HG03108 (cell line): ENCODE data around the gene ESYT1.

Source experiments
- ATAC-seq: cut with Tn5 transposase; IDR thresholded peaks from one replicate; pipeline ENCODE4 v1.9.1; 2021; ENCODE audit warnings: moderate library complexity; ENCODE audit not compliant: unreplicated experiment

Gene ESYT1

DNA sequence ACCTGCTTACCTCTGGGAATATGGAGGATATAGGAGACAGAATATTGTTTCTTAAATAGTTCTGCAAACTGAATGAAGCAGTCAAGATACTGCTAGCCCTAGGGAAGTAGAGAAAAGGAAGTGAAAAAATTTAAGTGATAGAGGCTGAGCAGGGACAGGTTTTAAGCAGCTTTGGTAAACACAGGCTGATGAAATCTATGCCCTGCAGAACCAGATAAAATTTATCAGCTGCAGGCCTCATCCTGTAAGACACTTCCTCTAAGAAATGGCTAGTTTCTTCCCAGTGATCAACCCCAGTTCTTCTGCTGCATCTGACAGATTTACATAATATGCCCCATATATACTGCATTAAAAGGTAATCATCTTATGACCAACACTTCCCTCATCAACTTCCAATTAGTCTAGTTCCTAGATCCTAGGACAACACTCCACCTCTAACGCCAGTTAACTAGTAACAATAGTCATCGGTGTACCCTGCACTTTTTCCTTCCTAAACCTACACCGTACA lies 1.3 kb upstream of the ESYT1 start:
- no peak for ATAC-seq

DNA sequence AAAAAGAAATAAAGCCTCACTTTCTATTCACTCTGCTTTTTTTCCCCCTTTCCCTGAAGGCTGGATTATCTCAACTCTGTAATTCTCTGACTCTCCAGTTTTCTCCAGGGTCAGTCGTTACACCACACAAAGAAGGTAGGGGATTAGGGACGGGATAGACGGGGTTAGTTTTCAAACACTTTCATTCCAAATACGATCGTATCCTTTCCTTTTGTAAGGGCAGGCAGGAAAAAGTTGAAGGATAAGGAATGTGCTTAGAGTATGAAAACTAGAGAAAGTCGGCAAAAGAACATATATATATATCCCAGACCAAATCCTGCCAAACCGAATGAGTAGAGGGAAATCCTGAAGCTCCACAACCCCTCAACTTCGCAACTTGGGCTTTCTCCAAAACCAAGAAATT lies 581 bp upstream of the ESYT1 start:
- ATAC-seq = no peak

DNA sequence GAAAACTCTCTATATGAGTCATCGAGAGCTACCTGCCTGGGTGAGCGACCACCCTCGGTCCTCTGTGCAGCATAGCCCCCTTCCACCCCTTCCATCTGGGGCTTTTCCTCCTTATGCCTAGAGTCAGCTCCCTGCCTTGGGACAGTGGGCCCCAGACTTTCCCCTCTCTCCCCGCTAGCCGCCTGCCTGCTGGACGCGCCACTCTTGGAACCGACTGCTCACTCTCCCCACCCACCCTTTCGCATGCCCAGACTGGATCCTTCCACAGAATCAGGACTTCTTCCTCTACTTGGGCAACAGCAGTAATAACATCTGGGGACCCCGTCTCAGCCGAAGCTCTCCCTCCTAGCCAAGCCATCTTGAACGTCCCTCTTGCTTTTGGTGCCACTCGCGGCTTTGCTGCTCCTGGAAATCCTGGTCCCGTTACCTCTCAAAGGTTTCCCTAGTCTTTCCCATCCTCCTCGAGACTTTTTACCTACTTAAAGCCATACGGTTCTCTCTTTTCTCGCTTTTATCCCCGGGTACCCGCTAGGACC lies 671 bp downstream of the ESYT1 start:
- no peak for ATAC-seq

DNA sequence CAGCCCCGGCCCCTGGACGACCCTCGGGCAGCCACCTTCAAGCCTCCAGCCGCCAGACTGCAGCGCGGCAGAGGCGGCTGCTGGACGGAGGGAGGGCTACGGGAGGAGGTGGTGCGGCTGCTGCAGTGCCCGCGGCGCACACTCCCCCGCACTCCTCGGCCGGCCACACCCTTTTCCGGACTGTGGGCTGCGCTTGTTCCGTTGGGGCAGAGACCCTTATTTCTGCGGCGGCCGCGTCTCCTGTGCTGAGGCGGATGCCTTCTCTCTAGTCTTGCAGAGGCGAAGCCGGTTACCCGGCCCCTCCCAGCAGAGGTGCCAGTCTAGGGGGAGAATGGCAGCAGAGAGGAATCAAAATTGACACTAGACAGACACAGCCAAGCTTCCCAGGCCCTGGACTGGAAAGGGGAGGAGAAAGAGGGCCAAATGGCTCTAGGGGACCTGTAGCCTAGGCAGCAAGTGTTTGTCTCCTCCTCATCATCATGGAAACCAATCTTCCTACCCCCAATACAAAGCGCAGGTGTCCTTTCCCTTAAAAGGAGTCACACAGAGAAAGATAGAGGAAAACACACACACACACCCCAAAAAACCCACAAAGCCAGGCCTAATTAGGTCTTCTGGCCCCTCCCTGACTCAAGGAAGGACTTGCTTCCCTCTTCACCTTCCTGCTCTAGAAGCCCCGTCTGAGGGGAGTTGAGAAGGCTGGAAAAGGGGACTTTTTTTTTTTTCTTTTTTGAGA lies 1.3 kb downstream of the ESYT1 start:
- no peak for ATAC-seq

DNA sequence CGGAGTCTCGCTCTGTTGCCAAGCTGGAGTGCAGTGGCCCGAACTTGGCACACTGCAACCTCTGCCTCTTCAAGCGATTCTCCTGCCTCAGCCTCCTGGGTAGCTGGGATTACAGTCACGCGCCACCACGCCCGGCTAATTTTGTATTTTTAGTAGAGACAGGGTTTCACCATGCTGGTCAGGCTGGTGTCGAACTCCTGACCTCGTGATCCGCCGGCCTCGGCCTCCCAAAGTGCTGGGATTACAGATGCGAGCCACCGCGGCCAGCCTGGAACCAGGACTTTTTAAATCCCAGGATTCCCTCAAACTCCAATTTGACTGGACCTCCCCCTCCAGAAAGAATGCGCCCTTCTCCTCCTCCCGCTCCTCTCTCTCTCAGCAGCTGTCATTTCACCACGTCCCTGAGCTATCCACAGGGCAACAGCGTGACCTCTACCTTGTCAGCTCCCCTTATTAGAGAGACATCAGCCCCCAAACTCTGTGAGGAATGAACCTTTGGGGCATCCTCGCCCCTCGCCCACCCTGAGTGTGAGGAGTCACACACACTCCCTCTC lies 2.0 kb downstream of the ESYT1 start:
- no peak for ATAC-seq

DNA sequence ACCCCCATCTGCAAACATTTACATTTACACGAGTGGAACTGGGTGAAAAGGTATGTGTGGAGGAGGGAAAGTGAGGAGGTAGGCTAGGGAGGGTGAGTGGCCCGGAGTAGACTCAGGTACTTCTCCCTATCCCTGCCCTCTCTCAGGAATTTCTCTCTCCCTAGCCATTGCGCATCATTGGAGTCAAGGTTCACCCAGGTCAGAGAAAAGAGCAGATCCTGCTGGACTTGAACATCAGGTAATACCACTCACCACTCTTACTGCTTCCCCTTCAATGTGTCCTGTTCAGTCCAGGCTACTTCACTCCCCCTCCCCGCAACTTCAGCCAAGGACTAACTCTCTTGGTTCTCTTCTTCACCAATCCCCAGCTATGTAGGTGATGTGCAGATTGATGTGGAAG lies 2.8 kb downstream of the ESYT1 start:
- ATAC-seq = no peak

DNA sequence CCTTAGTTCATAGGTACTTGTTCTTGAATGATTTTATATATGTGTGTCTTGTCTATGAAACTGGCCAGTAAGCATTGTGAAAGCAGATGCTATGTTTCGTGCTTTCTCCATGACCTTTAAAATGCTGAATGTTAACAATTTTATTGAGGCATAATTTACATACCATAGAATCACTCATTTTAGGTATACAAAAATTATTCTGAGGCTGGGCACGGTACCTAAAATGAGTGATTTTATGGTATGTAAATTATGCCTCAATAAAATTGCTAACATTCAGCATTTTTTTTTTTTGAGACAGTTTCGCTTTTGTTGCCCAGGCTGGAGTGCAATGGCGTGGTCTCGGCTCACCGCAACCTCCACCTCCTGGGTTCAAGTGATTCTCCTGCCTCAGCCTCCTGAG lies 6.8 kb downstream of the ESYT1 start:
- ATAC-seq = no peak

DNA sequence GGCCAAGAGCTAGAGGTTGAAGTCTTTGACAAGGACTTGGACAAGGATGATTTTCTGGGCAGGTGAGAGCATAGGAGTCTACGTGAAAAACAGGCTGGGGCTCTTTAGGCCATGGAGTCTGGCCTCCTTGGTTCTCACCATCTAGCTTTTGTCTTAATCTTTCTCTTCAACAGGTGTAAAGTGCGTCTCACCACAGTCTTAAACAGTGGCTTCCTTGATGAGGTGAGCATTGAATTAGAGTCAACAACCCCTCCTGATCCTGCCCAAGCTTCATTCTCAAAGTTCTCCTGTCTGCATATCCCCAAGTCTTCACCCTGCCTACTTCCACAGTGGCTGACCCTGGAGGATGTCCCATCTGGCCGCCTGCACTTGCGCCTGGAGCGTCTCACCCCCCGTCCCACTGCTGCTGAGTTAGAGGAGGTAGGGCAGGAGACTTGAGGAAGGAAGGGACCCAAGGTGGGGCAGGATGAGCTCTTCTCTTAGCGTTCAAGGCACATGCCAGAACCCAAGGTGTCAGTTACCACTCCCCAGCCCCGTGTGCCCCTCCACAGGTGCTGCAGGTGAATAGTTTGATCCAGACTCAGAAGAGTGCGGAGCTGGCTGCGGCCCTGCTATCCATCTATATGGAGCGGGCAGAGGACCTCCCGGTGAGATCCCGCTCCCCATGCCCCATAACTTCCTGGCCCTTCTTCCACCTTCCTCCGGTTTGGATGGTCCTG lies 9.9 kb downstream of the ESYT1 start:
- ATAC-seq = no peak

DNA sequence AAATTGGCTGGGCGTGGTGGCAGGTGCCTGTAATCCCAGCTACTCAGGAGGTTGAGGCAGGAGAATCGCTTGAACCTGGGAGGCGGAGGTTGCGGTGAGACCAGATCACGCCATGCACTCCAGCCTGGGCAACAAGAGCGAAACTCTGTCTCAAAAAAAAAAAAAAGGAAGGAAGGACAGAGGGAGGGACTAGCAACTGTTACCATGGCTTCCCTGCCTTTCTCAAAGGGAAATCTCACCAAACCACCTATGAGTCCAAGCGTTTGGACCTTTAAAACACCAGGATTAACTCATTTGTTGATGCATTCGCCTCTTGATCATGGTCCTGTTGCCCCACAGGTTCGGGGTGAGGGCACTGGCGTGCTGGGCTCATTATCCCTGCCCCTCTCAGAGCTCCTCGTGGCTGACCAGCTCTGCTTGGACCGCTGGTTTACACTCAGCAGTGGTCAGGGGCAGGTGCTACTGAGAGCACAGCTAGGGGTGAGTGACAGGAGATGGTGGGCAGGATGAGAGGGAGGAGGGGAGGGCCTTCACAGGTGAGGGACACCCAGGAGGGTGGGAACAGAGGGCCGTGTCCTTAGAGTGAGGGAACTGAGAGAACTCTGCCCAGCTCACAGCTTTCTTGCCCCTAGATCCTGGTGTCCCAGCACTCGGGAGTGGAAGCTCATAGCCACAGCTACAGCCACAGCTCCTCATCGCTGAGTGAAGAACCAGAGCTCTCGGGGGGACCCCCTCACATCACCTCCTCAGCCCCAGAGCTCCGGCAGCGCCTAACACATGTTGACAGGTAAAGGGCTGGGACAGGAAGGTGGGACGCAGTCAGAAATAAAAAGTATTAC lies 14.1 kb downstream of the ESYT1 start:
- no peak for ATAC-seq

DNA sequence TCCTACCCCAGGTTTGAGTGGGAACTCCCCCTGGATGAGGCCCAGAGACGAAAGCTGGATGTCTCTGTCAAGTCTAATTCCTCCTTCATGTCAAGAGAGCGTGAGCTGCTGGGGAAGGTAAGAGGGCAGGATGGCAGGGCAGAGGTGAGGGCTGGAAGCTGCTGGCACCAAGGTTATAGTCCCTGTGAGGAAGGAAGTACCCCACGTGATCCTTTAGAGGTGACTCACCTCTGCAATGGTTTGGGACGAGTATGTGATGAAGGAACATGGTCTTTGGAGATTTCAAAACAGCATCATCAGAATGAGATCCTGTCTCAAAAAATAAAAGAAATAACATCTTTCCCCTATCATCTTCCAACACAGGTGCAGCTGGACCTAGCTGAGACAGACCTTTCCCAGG lies 15.2 kb downstream of the ESYT1 start:
- ATAC-seq = no peak

DNA sequence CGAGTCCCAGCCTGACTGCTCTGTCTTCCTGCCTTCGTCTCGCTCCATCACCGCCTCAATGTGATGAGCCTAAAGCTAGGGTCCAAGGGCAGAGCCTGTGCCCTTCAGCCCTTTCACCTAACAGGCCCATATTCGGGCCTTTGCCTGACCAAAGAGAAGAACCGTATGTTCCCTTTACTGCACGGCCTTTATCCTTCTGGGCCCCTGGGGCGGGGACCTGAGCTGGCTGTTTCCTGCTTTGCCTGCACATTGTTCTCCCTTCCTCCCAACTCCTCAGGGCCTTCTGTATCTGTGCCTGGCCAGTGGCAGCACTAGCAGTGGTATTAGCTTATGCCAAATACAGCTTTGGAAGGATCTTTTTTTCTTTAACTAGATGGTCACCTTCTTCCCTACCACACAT lies 15.8 kb downstream of the ESYT1 start:
- no peak for ATAC-seq

DNA sequence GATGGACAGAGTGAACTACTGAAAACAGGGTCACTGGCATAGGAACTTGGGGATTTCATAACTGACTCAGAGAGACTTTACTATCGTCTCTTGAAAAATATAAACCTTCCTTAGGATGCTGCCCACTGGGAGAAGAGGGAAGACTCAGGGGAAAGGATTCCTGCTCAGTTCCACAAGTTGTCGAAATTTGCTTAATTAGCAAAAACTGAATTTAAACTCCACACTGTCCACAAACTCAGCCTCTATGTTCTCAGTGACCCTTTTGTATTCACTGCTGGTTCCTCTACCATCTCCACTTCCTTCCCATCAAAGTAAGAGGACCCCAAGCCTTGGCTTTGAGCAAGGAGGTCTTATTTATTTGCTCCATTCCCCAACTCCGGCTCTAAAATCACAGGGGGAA lies 17.1 kb downstream of the ESYT1 start:
- no peak for ATAC-seq

DNA sequence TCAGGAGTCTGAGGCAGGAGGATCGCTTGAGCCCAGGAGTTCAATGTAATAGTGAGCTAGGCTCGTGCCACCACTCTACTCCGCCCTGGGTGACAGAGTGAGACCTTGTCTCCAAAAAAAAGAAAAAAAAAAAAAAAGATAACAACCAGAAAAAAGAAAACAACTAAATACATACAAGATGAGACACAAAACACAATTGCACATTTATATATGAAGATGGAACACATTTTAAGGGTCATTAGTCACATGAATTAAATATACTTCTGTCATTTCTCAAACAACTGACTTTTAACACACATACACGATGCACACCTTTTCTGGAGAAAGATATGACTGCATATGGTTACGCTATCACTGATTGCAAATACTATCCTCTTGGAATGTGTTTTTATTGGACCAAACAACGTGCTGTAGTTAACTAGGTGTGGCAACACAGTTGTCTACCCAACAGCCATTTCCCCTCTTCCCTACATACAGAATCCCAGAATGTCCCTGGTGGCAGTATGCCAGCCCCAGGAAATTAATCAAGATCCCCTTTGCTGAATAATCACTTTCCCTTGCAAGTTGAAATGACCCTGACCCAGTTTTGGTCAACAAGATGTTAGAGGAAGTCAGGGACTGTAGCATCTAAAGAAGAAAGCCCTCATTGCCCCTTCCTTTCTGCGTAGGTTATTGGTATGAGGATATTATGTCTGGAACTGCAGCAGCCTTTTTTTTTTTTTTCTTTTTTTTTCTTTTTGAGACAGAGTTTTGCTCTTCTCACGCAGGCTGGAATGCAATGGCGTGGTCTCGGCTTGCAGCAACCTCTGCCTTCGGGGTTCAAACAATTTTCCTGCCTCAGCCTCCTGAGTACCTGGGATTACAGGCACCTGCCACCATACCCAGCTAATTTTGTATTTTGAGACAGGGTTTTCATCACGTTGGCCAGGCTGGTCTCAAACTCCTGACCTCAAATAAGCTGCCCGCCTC lies 18.7 kb downstream of the ESYT1 start:
- ATAC-seq = no peak

DNA sequence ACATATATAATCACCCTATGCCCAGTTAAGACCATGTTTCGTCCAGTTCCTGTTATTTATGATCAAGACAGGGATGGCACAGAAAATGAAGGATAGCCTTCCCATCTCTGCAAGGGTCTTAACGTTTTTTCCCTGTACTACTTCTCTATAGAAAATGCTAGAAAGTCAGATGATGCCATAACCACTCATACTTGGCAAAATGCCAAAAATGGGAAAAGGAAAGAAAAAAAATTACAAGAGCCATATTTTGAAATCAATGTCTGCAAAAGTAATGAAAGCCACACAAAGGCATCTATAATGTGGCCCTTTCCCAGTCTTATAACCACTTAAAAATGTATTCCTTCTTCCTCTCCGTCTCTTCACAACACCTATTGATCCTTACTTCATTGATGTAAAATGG lies 22.5 kb downstream of the ESYT1 start:
- no peak for ATAC-seq

DNA sequence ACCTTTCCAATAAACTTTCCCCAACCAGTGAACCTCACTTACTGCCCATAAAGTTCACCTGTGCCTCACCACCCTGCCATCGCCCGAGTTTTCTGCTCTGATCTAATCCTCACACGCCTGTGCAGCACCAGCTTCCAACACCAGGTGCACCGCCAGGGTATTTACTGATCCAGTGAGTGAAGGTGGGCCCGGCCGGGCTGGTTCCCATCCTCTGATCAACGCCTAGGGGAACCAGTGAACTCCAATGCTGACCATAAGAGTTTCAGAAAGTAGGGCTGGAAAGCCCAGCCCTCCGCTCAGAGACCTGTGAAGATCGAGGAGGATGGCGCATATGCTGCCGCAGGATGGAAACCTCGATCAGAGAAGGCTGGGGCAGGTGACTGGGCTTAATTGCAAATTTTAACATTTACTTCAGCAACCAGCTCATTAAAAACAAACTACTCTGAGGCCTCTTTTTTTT lies 23.6 kb downstream of the ESYT1 start:
- no peak for ATAC-seq

DNA sequence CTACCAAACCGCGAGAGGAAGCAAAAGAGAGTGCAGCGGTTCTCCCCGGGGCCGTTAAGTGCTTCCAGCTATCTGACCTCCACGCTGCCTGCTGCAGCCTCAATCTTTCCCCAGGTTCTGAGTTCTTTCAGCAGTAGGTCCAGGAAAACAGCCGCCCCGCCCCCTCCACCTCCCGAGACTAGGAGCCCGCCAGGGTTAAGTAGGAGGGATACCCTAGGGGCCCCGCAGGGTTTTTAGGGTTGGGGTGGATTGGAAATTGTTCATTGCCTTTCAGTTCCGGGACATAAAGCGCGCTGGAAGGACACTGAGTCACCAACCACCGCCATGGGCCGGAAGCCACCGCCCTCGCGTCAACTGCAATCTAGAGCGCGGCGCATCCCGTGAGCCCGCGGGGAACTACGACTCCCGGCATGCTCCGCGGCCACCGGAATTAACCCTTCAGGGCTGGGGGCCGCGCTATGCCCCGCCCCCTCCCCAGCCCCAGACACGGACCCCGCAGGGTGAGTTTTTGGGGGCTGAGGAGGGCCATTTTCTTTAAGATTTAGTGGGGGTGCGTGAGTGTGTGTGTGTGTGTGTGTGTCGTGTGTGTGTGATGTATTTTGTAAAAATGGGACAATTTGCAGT lies 24.2 kb downstream of the ESYT1 start, which contains the start of gene MYL6B:
TSS of gene MYL6B (plus strand) at position 456 of the 624 bp plus-strand sequence. CDS start 1,332 bp downstream, outside the sequence.
- peak; percentile 92 for ATAC-seq

DNA sequence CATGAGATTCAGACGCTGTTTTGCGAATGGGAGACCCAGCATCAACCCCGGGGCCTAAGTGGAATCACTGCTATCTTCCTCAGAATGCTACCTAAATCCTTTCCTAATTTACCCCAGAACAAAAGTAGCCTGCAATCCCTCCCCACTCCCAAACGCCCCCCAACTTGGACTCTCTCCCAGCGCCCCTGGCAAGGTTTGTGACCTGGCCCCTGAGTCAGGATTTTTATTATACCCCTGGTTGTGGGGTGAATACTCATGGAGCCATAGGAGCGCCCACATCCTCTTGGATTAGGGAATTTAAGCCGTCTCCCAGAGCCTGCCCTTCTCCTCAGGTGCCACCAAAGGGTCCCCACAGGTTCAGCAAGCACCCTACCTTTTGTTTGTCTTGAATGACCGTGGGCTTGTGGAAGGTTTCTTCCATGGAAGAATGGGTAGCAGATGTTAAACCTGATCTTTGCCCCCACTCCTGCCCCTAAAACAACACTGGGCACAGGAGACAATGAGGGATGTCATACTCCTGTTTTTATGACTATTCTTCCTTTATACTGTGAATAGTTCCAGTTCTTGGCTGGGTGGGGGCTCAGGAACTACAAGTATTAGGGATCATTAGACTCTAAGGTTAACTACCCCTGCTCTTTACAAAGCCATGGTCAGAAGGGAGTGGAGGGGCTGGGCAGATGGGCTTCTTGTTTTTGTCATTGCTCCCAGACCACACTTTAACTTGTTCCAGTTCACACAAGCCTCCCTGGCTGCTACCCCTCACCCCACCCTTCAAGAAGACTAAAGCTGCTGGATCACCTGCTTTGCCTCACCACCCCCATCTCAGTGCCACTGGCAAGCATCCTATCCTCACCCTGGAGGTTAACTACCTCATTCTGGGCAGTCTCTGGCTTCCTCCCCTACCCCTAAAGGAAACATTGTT lies 24.9 kb downstream of the ESYT1 start:
- no peak for ATAC-seq

DNA sequence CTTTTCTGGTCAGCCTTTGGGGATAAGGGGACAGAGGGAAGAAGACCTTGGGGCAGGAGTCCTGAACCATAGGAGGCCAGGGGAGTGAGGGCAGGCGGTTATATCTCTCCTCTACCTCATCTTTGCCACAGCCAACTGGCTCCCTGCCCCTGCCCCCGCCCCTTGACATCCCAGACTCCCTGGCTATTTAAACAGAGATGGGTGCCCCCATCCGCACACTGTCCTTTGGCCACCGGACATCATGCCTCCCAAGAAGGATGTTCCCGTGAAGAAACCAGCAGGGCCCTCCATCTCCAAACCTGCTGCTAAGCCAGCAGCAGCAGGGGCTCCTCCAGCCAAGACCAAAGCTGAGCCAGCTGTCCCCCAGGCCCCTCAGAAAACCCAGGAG lies 25.6 kb downstream of the ESYT1 start:
- no peak for ATAC-seq
